Mucosa of rectum (tissue), 2 donors: Measurements from ENCODE around the gene SAPCD1.

ENCODE experiments used
- H3K27ac ChIP-seq, 2 donors: one replicate each; pipeline ENCODE4 v1.7.0; 2013; ENCODE audit warnings: inconsistent platforms in 2 of 2, low read depth in 2 of 2, low read length in 2 of 2
- H3K27me3 ChIP-seq, 2 donors: one replicate each; pipeline ENCODE4 v1.7.0; 2013; ENCODE audit warnings: low read length in 2 of 2; ENCODE audit not compliant: control insufficient read depth in 2 of 2, insufficient read depth in 2 of 2
- H3K36me3 ChIP-seq, 2 donors: one replicate each; pipeline ENCODE4 v1.7.0; 2013; ENCODE audit warnings: low read length in 2 of 2; ENCODE audit not compliant: control insufficient read depth in 2 of 2, insufficient read depth in 2 of 2
- H3K4me1 ChIP-seq, 2 donors: one replicate each; pipeline ENCODE4 v1.7.0; 2013; ENCODE audit warnings: low read length in 2 of 2, mild to moderate bottlenecking in 1 of 2; ENCODE audit not compliant: control insufficient read depth in 2 of 2, insufficient read depth in 2 of 2
- H3K4me3 ChIP-seq, 2 donors: one replicate each; pipeline ENCODE4 v1.7.0; 2013; ENCODE audit warnings: low read length in 2 of 2
- H3K9ac ChIP-seq, 2 donors: one replicate each; pipeline ENCODE4 v1.7.0; 2013; ENCODE audit warnings: low read length in 2 of 2, low read depth in 1 of 2, mild to moderate bottlenecking in 1 of 2
- H3K9me3 ChIP-seq, 2 donors: one replicate each; pipeline ENCODE4 v1.7.0; 2013; ENCODE audit warnings: low read length in 2 of 2; ENCODE audit not compliant: control insufficient read depth in 2 of 2
- donor health status: healthy.
- donor health status: Normal muscosa, but diverticular disease.

Gene SAPCD1

DNA sequence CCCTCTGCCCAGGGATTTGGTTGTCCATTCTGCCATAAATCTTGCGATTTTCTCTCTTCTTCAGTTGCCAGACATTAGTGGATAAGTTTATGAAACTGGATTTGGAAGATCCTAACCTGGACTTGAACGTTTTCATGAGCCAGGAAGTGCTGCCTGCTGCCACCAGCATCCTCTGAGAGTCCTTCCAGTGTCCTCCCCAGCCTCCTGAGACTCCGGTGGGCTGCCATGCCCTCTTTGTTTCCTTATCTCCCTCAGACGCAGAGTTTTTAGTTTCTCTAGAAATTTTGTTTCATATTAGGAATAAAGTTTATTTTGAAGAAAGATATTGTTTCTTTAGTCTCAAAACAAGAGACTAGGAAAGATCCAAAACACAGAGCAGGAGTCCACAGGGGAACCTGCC, at the start of gene SAPCD1:
SAPCD1 (plus strand) TSS at position 301 of the 400 bp plus-strand sequence. CDS start 399 bp downstream, outside the sequence.
- H3K4me3 ChIP-seq = no peak within 1 kb of the TSS
- no peaks in the 10 kb centered on the region for H3K27me3 ChIP-seq
- H3K9me3 ChIP-seq = no peaks in the 10 kb centered on the region
- H3K36me3 ChIP-seq = no peaks in the 10 kb centered on the region
- H3K9ac ChIP-seq = no peak within 1 kb of the TSS
- no peaks in the 10 kb centered on the region for H3K4me1 ChIP-seq
- no peak within 1 kb of the TSS for H3K27ac ChIP-seq

DNA sequence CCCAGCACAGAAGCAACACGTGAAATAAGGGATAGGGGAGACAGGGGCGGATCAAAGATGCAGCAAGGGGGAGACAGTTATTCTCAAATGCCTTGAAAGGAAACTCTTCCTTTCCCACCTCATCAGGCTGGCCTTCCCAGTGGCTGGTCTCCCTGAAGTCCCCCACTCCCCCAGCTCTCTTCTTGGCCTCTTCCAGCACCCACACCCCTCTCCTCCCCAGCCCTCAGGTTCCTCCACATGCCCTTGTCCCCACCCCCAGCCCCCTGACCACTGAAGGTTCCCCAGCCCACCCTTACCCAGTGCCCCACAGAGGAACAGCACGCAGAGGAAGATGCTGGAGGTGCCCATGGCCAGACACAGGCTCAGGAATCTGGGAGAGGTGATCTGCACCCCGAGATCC, 49.0 kb upstream of the SAPCD1 start:
- Histone ChIP-seq H3K9me3 (no peaks in the 10 kb centered on the region), H3K9ac (peak overlapping the region in 1 of 2 donors; percentile 36), H3K27me3 (no peaks in the 10 kb centered on the region), H3K36me3 (no peaks in the 10 kb centered on the region), H3K4me3 (no peak overlapping the region), H3K4me1 (peaks cover 24 to 51% of the 10 kb centered on the region in 2 donors), H3K27ac (peak overlapping the region; percentile 61 to 65)

DNA sequence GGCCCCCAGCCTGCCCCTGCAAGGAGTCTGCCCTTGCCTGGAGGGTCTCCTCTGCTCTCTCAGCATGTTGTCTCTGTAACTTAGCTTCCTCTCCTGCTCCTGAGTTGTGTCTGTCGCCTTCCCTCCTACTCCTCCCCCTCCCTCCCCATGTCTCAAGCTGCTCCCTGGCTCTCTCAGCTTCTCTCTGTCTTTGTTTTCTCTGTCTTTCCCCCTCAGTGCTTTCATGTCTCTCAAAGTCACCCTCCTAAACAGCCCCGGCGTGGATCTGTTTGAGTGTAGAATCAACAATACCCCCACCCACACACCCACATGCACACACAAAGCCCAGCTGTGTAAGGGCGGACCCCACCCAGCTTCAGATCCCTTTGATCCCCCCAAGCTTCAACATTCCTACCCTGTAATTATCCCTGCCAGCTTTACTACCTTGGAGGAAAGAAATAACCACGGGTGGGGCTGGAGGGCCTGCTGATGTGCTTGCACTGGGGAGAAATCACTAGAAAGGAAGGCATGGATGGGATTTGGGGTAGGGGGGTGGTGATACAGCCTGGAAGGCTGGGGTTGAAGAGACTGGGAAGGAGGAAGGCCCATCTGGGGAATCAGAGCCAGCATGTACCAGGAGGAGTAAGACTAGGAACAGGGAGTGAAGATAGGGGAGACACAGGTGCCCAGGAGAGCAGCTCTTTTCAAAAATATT, 48.3 kb upstream of the SAPCD1 start:
- Histone ChIP-seq H3K9me3 (no peaks in the 10 kb centered on the region), H3K27ac (peak overlapping the region; percentile 61 to 65), H3K9ac (peak overlapping the region in 1 of 2 donors; percentile 36), H3K27me3 (no peaks in the 10 kb centered on the region), H3K4me3 (no peak overlapping the region), H3K36me3 (no peaks in the 10 kb centered on the region), H3K4me1 (peaks cover 29 to 57% of the 10 kb centered on the region in 2 donors)

DNA sequence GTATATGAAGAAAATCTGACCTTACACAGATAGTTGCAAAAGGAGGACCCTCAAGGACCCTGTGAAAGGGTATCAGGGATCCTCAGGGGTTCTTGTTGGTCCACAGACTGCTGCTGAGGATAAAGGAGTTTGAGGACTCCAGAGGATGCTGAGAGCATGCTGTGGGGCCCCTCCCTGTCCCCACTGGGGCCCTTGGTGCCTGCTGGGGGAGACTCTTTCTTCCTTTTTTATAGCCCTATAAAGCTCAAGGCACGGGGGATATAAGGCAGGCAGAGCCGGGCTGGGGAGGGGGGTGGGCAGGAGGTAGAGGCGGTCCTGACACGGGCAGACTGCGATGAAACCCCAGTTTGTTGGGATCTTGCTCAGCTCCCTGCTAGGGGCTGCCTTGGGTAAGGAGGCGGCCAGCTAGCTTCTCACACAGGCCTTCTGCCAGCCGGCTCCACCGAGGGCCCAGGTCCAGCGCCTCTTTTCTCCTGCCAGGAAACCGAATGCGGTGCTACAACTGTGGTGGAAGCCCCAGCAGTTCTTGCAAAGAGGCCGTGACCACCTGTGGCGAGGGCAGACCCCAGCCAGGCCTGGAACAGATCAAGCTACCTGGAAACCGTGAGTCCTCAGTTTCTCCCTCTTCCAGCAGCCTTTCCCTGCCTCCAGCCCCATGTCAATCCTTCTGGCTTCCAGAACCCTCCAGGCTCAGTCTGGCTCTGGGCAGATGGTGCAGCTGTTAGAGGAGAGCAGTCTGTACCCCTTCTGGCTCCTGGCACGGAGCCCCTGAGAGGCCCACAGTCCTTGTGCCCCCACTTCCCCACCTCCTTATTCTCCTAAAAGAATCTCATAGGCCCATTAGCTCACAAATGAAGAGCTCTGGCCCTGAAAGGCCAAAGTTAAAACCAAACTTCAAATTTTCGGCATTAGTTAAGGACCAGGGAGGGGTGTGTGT, 47.2 kb upstream of the SAPCD1 start, which contains the start of gene LY6G6D:
LY6G6D (plus strand) TSS at position 327 of the 937 bp plus-strand sequence; CDS start at position 335, 8 bp downstream.
- no peaks in the 10 kb centered on the region for H3K27me3 ChIP-seq
- peak within 1 kb of the TSS in 1 of 2 donors; percentile 36 for H3K9ac ChIP-seq
- H3K36me3 ChIP-seq = no peaks in the 10 kb centered on the region
- peak within 1 kb of the TSS; percentile 61 to 65 for H3K27ac ChIP-seq
- no peaks in the 10 kb centered on the region for H3K9me3 ChIP-seq
- no peak within 1 kb of the TSS for H3K4me3 ChIP-seq
- peaks cover 29 to 64% of the 10 kb centered on the region in 2 donors for H3K4me1 ChIP-seq

DNA sequence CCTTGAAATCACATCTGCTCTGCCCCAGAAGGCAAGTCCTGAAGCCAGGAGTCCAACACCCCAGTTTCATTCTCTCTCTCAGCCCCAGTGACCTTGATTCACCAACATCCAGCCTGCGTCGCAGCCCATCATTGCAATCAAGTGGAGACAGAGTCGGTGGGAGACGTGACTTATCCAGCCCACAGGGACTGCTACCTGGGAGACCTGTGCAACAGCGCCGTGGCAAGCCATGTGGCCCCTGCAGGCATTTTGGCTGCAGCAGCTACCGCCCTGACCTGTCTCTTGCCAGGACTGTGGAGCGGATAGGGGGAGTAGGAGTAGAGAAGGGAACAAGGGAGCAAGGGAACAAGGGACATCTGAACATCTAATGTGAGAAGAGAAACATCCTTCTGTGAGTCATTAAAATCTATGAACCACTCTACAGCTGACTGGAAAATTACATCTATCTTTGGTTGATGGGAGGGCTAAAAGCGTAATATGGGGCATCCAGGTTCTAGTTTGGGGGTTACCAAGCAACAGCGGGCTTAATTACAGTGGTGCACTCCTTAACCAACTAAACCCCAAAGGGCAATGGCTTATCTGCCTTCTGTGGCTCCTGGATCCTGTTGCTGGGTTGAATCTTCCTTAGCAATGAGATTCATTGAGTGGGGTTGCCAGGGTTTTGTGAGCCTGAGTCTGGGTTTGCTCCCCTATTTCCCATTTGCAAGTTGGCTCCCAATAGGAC, 44.8 kb upstream of the SAPCD1 start:
- no peak overlapping the region for H3K9ac ChIP-seq

DNA sequence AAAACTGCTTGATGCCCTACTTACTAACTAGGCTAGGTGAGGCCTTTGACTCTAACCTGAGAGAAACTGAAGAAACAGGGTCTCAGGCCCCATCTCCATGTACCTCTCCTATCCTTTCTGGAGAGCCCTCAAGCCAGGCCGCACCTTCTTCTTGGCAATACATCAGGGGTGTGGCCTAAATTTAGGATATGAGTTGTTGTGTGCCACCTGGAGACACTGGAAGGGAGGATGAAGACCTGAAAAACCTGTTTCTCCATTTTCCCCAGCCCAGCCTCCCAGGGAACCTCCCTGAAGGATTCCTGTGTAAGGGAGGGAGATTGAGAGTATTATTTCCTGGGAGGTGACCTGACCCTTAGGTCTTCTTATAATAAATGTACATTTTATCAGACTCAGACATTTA, 44.2 kb upstream of the SAPCD1 start:
- H3K4me1 ChIP-seq = peaks cover 21 to 50% of the 10 kb centered on the region in 2 donors
- no peak overlapping the region for H3K9ac ChIP-seq
- no peaks in the 10 kb centered on the region for H3K9me3 ChIP-seq
- no peaks in the 10 kb centered on the region for H3K36me3 ChIP-seq
- peak overlapping the region; percentile 74 to 80 for H3K27ac ChIP-seq
- no peak overlapping the region for H3K4me3 ChIP-seq
- H3K27me3 ChIP-seq = no peaks in the 10 kb centered on the region

More for the DNA sequence above, 44.8 kb upstream of the SAPCD1 start:
- Histone ChIP-seq H3K27me3 (no peaks in the 10 kb centered on the region), H3K4me3 (no peak overlapping the region), H3K9me3 (no peaks in the 10 kb centered on the region), H3K27ac (peak overlapping the region; percentile 49 to 59), H3K36me3 (no peaks in the 10 kb centered on the region), H3K4me1 (peaks cover 21 to 52% of the 10 kb centered on the region in 2 donors)

DNA sequence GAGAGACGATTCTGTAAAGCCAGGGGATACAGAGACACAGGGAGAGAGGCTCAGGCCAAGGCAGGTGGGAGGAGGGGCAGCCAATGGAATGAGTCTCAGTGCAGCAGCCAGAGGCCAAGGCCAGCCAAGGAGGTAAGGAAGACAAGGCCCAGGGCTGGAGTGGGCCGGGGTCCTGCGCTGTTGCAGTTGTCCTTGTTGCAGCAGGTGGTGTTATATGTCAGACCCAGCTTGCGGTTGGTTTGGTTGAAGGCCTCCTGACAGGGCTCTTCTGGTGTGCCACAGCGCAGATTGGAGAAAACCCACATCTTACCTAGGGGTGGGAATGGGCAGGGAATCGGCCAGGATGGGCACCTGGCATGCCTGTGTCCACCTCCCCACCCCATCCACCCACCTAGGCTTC, 43.5 kb upstream of the SAPCD1 start:
- Histone ChIP-seq H3K27ac (peak overlapping the region; percentile 74 to 80), H3K36me3 (no peaks in the 10 kb centered on the region), H3K4me3 (no peak overlapping the region), H3K9me3 (no peaks in the 10 kb centered on the region), H3K4me1 (peaks cover 16 to 43% of the 10 kb centered on the region in 2 donors), H3K9ac (peak overlapping the region in 1 of 2 donors; percentile 41), H3K27me3 (no peaks in the 10 kb centered on the region)

DNA sequence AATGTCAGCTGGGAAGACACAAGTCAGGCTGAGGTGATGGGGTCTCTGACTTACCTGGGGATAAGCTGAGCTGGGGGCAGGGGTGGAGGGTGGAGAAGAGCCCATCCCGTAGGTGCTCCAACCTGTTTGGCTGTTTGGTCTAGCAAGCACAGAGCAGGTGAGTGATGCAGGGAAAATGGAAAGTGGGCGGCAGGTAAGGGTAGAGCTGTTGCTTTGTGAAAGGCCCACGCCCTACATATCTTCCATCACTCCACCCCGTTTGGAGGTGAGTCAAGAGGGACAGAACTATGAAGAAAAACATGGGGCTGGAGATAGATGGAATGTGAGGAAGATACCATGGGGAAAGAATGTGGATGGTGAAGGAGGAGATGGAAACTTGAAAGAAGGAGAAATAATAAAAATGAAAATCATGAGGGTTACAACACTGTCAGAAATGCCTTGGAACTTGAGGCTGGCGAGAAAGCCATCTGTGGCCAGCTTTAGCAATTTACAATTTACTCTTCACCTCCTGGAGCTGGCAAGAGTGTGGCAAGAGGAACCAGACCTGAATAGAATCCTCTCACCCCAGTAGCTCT, 42.2 kb upstream of the SAPCD1 start:
- no peaks in the 10 kb centered on the region for H3K27me3 ChIP-seq
- H3K27ac ChIP-seq = no peak overlapping the region
- no peak overlapping the region for H3K9ac ChIP-seq
- peaks cover 11 to 32% of the 10 kb centered on the region in 2 donors for H3K4me1 ChIP-seq
- H3K9me3 ChIP-seq = no peaks in the 10 kb centered on the region
- H3K4me3 ChIP-seq = no peak overlapping the region
- no peaks in the 10 kb centered on the region for H3K36me3 ChIP-seq

DNA sequence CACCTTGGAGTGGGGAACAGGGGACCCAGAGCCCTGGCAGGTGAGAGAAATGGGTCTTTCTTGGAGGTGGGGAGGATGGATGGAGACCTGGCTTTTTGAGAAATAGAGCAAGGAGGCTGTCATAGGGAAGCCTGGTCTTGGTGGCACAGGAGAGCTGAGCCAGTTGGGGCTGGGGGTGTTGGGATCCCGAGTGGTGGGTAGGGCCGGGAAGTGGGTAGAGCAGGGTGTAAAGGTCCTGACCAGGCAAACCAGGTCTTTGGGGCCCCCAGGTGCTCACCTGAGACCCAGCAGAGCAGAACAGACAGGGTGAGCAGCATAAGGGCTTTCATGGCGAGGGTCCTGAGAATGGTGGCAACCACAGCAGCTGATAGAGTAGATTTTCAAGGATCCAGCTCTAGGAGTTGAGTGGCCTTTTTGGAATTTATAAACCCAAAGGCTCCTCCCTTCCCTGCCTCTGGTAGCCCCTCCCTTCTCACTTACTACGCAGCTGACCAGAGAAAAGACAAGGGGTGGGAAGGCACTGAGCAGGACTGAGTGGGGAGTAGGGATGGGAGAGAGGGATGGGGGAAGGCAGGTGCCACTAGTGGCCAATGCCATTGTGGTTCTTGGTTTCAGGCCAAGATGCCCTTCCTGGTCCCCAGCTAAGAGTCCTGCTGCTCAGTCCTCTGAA, 41.0 kb upstream of the SAPCD1 start, which contains the start of gene LY6G6C:
LY6G6C (minus strand) TSS at position 396 of the 670 bp plus-strand sequence; CDS start at position 329, 67 bp downstream.
- Histone ChIP-seq H3K27me3 (no peaks in the 10 kb centered on the region), H3K9me3 (no peaks in the 10 kb centered on the region), H3K4me1 (peaks cover 14 to 39% of the 10 kb centered on the region in 2 donors), H3K4me3 (no peak within 1 kb of the TSS), H3K27ac (no peak within 1 kb of the TSS), H3K36me3 (peaks cover 3 to 6% of the 10 kb centered on the region in 2 donors), H3K9ac (no peak within 1 kb of the TSS)
